Heart left ventricle (tissue), 16 donors: ENCODE measurements around the gene MPZL1. TPM values are rescaled to one million over a fixed set of nuclear protein-coding genes. Genes with fewer than 3 reads are reported as not detected.

Experiments used
- ATAC-seq, 4 donors: fragments of 200-7000 bp; cut with Tn5 transposase; one replicate each; pipeline ENCODE4 v1.9.1; 2020 to 2022; ENCODE audit warnings: moderate library complexity in 4 of 4, mild to moderate bottlenecking in 3 of 4, moderate number of reproducible peaks in 1 of 4
- DNase-seq, 5 donors: peaks; one replicate each; pipeline ENCODE4 v3.0.0-alpha.2; 2020
- H3K27ac ChIP-seq, 12 donors: fragments of 200-600 bp; sonication (generic) in 4 of 12; one replicate each; pipeline versions ENCODE4 v1.5.0 to v1.8.0; 2016 to 2022; ENCODE audit warnings: mild to moderate bottlenecking in 2 of 12
- H3K27me3 ChIP-seq, 9 donors: fragments of 200-600 bp; sonication (generic) in 2 of 9; one replicate each; pipeline versions ENCODE4 v1.5.1 to v1.8.0; 2016 to 2022; ENCODE audit warnings: mild to moderate bottlenecking in 3 of 9
- H3K36me3 ChIP-seq, 9 donors: fragments of 200-600 bp; sonication (generic) in 2 of 9; one replicate each; pipeline versions ENCODE4 v1.5.0 to v1.8.0; 2018 to 2022; ENCODE audit warnings: mild to moderate bottlenecking in 2 of 9
- H3K4me1 ChIP-seq, 12 donors: fragments of 200-600 bp; sonication (generic) in 4 of 12; one replicate each; pipeline versions ENCODE4 v1.5.0 to v1.8.0; 2016 to 2022; ENCODE audit warnings: mild to moderate bottlenecking in 3 of 12
- H3K4me3 ChIP-seq, 12 donors: fragments of 200-600 bp; sonication (generic) in 4 of 12; one replicate each; pipeline versions ENCODE4 v1.5.0 to v1.8.0; 2017 to 2022; ENCODE audit warnings: mild to moderate bottlenecking in 9 of 12, moderate library complexity in 4 of 12
- H3K9me3 ChIP-seq, 12 donors: fragments of 200-600 bp; sonication (generic) in 4 of 12; one replicate each; pipeline versions ENCODE4 v1.5.0 to v1.8.0; 2016 to 2022; ENCODE audit warnings: mild to moderate bottlenecking in 1 of 12
- CTCF ChIP-seq, 12 donors: fragments of 200-600 bp; sonication (generic) in 4 of 12; IDR thresholded peaks; one replicate each; pipeline versions ENCODE4 v1.5.0 to v1.8.0; 2018 to 2022; ENCODE audit warnings: antibody characterized with exemption in 12 of 12, mild to moderate bottlenecking in 5 of 12
- POLR2A ChIP-seq, 2 donors: fragments of 450-650 bp; IDR thresholded peaks; one replicate each; pipeline ENCODE4 v1.6.1; 2017; ENCODE audit warnings: antibody characterized with exemption in 2 of 2, mild to moderate bottlenecking in 2 of 2, moderate library complexity in 2 of 2
- WGBS, 4 donors: extraction: QIAGEN DNeasy Blood & Tissue Kit in 2 of 4; methylation state at CpG; one replicate each; pipeline versions ENCODE4 v1.1.5 to v1.1.7; 2013 to 2018; 5-methylcytosine and 5-hydroxymethylcytosine counted together
- intact Hi-C, 10 donors: fragments of 100-400 bp; cut with DNase I; formaldehyde crosslinking; loops; one replicate each; pipeline versions ENCODE4 v1.11.1 to v1.14.2; 2022
- polyA plus RNA-seq, 2 donors: library from polyadenylated mRNA; stranded (reverse); fragments of 200-250 nt; gene quantifications; one replicate each; pipeline ENCODE4 v1.2.3, GENCODE V29; 2013
- total RNA-seq, 9 donors: library from RNA; depleted of rRNA in 2 of 9; stranded (reverse); fragments of >200 nt in 2 of 9; fragmentation: NEBNext Ultra II Directional in 3 of 9; extraction: Animal tissue kit (Norgen Biotek cat#: 25700) in 3 of 9; gene quantifications; one replicate each; pipeline versions ENCODE4 v1.1.0 to v1.2.4, GENCODE V29; 2016 to 2023
- donor health status: ischemic (EF 13 %, LVEDD 7.1; RV severe dilation, severe dysfunction).
- donor health status: healthy with polysubstance abuse.
- donor health status: DM: no; HTN: yes; CAD: no.
- donor health status: DM: no; HTN: no; CAD: no.
- donor health status: ischemic (EF 25% LVEDD 6.9; RV normal size, moderate dysfunction).
- donor health status: ischemic (EF 25% LVEDD 5.7; RV mildly dilated, moderate dysfunction).
- donor health status: healthy.
- donor health status: DM: yes; HTN: yes; CAD: no.
- donor health status: ischemic (EF 35%, LVEDD 5.7; RV mildly dilated, moderate dysfunction).
- donor health status: nonischemic (EF 11% LVEDD 7.7; RV severe dilation, severe dysfunction).
- donor health status: DM: yes; HTN: yes; CAD: no.
- donor health status: PGD.
- donor health status: ischemic (EF 29% LVEDD 5.4; RV normal size, mild dysfunction).
- donor health status: nonischemic (EF 23%, LVEDD 6.1; RV moderate dilation, normal function).

Gene MPZL1
- total and polyA plus RNA-seq, 11 donors, result 7.0 to 56.3 (median 29.4) TPM

DNA sequence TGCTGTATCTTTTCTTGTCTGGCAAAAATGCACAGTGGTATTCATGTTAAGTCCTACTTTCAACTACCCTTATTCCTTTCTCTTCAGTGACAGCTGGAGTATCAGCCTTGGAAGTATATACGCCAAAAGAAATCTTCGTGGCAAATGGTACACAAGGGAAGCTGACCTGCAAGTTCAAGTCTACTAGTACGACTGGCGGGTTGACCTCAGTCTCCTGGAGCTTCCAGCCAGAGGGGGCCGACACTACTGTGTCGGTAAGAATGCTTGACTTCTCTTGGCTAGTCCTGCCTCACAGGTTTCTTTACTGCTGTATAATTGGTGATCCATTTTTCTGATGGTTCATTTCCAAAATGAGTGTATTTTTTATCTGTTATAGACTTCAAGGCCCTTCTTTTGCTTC, 43.7 kb downstream of the MPZL1 start:
- intact Hi-C loops, result no loop called here
- Histone ChIP-seq H3K27me3 (no peaks in the 10 kb centered on the region), H3K4me3 (no peak overlapping the region), H3K4me1 (peaks cover 0 to 42% (median 6%) of the 10 kb centered on the region in 12 donors), H3K27ac (no peak overlapping the region), H3K9me3 (no peaks in the 10 kb centered on the region), H3K36me3 (peaks cover 0 to 50% (median 34%) of the 10 kb centered on the region in 9 donors)
- 90 to 95% (median 93%) methylated on average over 6 of the region's 6 CpGs for WGBS, 4 donors
- no peak for ATAC-seq
- TF ChIP-seq POLR2A (IDR thresholded peaks at IDR 0.05), result no peak
- no peak for TF ChIP-seq CTCF (IDR thresholded peaks at IDR 0.05)
- DNase-seq, result no peak

- TF ChIP-seq POLR2A (IDR thresholded peaks at IDR 0.05) (no peak), CTCF (IDR thresholded peaks at IDR 0.05) (no peak)
- ATAC-seq (no peak), DNase-seq (no peak)
- H3K27ac ChIP-seq, result no peak overlapping the region
- intact Hi-C loops, result no loop called here
- H3K4me3 ChIP-seq, result no peak overlapping the region
- 98 to 100% (median 99%) methylated on average over 2 of the region's 2 CpGs for WGBS, 4 donors
- no peaks in the 10 kb centered on the region for H3K9me3 ChIP-seq
- peaks cover 0 to 52% (median 34%) of the 10 kb centered on the region in 9 donors for H3K36me3 ChIP-seq
- H3K27me3 ChIP-seq, result no peaks in the 10 kb centered on the region
- H3K4me1 ChIP-seq, result peaks cover 0 to 34% (median 2%) of the 10 kb centered on the region in 12 donors
These were observed 44.8 kb downstream of the MPZL1 start for GRCh38 chr1:167766538-167766937.

GRCh38 chr1:167767761-167768160, 46.0 kb downstream of the MPZL1 start:
- DNase-seq (no peak), ATAC-seq (no peak)
- H3K4me3 ChIP-seq, result no peak overlapping the region
- no peak for TF ChIP-seq POLR2A (IDR thresholded peaks at IDR 0.05)
- no peak for TF ChIP-seq CTCF (IDR thresholded peaks at IDR 0.05)
- peaks cover 0 to 63% (median 34%) of the 10 kb centered on the region in 9 donors for H3K36me3 ChIP-seq
- H3K27me3 ChIP-seq, result no peaks in the 10 kb centered on the region
- intact Hi-C loops, result no loop called here
- no peaks in the 10 kb centered on the region for H3K9me3 ChIP-seq
- H3K27ac ChIP-seq, result peak overlapping the region in 1 of 12 donors; percentile 21
- peaks cover 0 to 24% (median 0%) of the 10 kb centered on the region in 12 donors for H3K4me1 ChIP-seq

GRCh38 chr1:167770127-167770526, 48.3 kb downstream of the MPZL1 start:
- H3K27me3 ChIP-seq, result no peaks in the 10 kb centered on the region
- no peak for TF ChIP-seq POLR2A (IDR thresholded peaks at IDR 0.05)
- no peak for TF ChIP-seq CTCF (IDR thresholded peaks at IDR 0.05)
- intact Hi-C loops, result no loop called here
- H3K4me3 ChIP-seq, result no peak overlapping the region
- no peaks in the 10 kb centered on the region for H3K9me3 ChIP-seq
- H3K27ac ChIP-seq, result no peak overlapping the region
- H3K4me1 ChIP-seq, result peaks cover 0 to 19% (median 0%) of the 10 kb centered on the region in 12 donors
- 85 to 94% (median 93%) methylated on average over 3 of the region's 3 CpGs for WGBS, 4 donors
- H3K36me3 ChIP-seq, result peaks cover 0 to 85% (median 43%) of the 10 kb centered on the region in 9 donors
- ATAC-seq, result no peak
- DNase-seq, result no peak
